Frontal cortex (tissue), 4 donors: Measurements from ENCODE around the gene DNAH9. TPM values are rescaled to one million over a fixed set of nuclear protein-coding genes. Genes with fewer than 3 reads are reported as not detected.
A peak's percentile ranks its signal among the peaks of the same experiment; 100 is the strongest.

Source experiments
- DNase-seq, 2 donors: peaks; one replicate each; pipeline ENCODE4 v3.0.0; 2012; ENCODE audit warnings: low spot score in 2 of 2
- FAIRE-seq: peaks from 2 replicates; lab custom pipeline; 2012; peaks lifted over from hg19 to GRCh38; lab: Jason Lieb, UNC
- total RNA-seq: library from RNA; depleted of rRNA; stranded (reverse); fragments of >200 nt; gene quantifications from one replicate; pipeline ENCODE4 v1.2.3, GENCODE V29; 2014
- donor health status: control.
- donor health status: control.
- donor health status: control.

Gene DNAH9
- total RNA-seq: 0.82 TPM

GRCh38 chr17:11598274-11599221 lies at the start of gene DNAH9:
Gene DNAH9 (plus strand): TSS chr17:11598470. CDS start chr17:11598499, 29 bp downstream.
- peak; percentile 77 to 83 for DNase-seq
- no peak for FAIRE-seq

GRCh38 chr17:11550431-11550830 lies 47.8 kb upstream of the DNAH9 start:
- no peak for DNase-seq
- FAIRE-seq: no peak

GRCh38 chr17:11551442-11551841 lies 46.8 kb upstream of the DNAH9 start:
- no peak for DNase-seq

GRCh38 chr17:11553135-11553534 lies 45.1 kb upstream of the DNAH9 start:
- FAIRE-seq (no peak), DNase-seq (no peak)

More at GRCh38 chr17:11551442-11551841, 46.8 kb upstream of the DNAH9 start:
- FAIRE-seq: no peak

- FAIRE-seq (no peak), DNase-seq (no peak)
These were observed 44.2 kb upstream of the DNAH9 start for GRCh38 chr17:11554042-11554441.

- DNase-seq (no peak), FAIRE-seq (no peak)
These were observed 43.7 kb upstream of the DNAH9 start for GRCh38 chr17:11554542-11554941.

- no peak for FAIRE-seq
- DNase-seq: no peak
These were observed 42.7 kb upstream of the DNAH9 start for GRCh38 chr17:11555530-11555929.

- FAIRE-seq (no peak), DNase-seq (no peak)
These were observed 40.4 kb upstream of the DNAH9 start for GRCh38 chr17:11557727-11558452.

- no peak for DNase-seq
- FAIRE-seq: no peak
These were observed 39.5 kb upstream of the DNAH9 start for GRCh38 chr17:11558681-11559234.

- FAIRE-seq (no peak), DNase-seq (no peak)
These were observed 38.7 kb upstream of the DNAH9 start for GRCh38 chr17:11559601-11560000.

GRCh38 chr17:11561281-11561680 lies 37.0 kb upstream of the DNAH9 start:
- DNase-seq (no peak), FAIRE-seq (no peak)

- no peak for FAIRE-seq
These were observed 36.6 kb upstream of the DNAH9 start for GRCh38 chr17:11561702-11562101.

GRCh38 chr17:11564589-11565380 lies 33.5 kb upstream of the DNAH9 start:
- DNase-seq (no peak), FAIRE-seq (no peak)

More at GRCh38 chr17:11561702-11562101, 36.6 kb upstream of the DNAH9 start:
- no peak for DNase-seq

- no peak for FAIRE-seq
- DNase-seq: no peak
These were observed 32.7 kb upstream of the DNAH9 start for GRCh38 chr17:11565591-11565990.

GRCh38 chr17:11578998-11579397 lies 19.3 kb upstream of the DNAH9 start:
- no peak for DNase-seq
- FAIRE-seq: no peak

- no peak for FAIRE-seq
- no peak for DNase-seq
These were observed 17.6 kb upstream of the DNAH9 start for GRCh38 chr17:11580677-11581076.

GRCh38 chr17:11582217-11582616 lies 16.1 kb upstream of the DNAH9 start:
- FAIRE-seq: no peak
- DNase-seq: no peak

- no peak for FAIRE-seq
- no peak for DNase-seq
These were observed 14.8 kb upstream of the DNAH9 start for GRCh38 chr17:11583306-11583992.

GRCh38 chr17:11589716-11590115 lies 8.6 kb upstream of the DNAH9 start:
- DNase-seq (no peak), FAIRE-seq (no peak)
